ENCODE measurements around the gene TMEM171. TPM values are rescaled to one million over a fixed set of nuclear protein-coding genes. Genes with fewer than 3 reads are reported as not detected.

The TMEM171 gene
- total RNA-seq, 2 donors from 2014 or later: 0.57 to 0.73 TPM

DNA sequence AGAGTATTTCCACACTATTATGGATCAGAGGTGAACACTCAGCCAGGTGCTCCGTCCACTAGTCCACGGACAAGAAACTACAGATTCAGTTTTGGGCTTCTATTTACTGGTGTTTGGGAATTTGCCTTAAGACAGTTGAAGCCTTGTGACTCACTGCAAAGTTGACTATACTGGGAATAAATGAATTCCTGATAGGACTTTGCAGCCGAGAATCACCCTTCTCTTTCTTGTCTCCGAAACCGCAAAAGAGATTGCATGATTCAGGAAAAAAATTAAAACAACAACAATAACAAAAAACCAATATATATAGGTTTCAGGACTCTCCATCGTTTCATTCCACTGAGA, 716 bp downstream of the TMEM171 start:
- no peak for DNase-seq
- no peak overlapping the region for H3K27ac ChIP-seq (ENCODE audit: low read depth, low read length)
- 42 to 48% methylated on average over 3 to 6 of the region's 6 CpGs for WGBS, 2 experiments (ENCODE audit: insufficient coverage in 1 of 2, insufficient read length in 1 of 2)
- H3K9me3 Mint-ChIP-seq: no peaks in the 10 kb centered on the region
- peaks cover 85% of the 10 kb centered on the region for H3K27me3 ChIP-seq (ENCODE audit: control insufficient read depth, insufficient read depth, low read length, poor library complexity, severe bottlenecking)
- no peaks in the 10 kb centered on the region for H3K36me3 Mint-ChIP-seq (ENCODE audit: low read depth)
- no peaks in the 10 kb centered on the region for H3K4me1 ChIP-seq (ENCODE audit: control insufficient read depth, insufficient read depth, low read length)
- TF ChIP-seq, protein P1, sequence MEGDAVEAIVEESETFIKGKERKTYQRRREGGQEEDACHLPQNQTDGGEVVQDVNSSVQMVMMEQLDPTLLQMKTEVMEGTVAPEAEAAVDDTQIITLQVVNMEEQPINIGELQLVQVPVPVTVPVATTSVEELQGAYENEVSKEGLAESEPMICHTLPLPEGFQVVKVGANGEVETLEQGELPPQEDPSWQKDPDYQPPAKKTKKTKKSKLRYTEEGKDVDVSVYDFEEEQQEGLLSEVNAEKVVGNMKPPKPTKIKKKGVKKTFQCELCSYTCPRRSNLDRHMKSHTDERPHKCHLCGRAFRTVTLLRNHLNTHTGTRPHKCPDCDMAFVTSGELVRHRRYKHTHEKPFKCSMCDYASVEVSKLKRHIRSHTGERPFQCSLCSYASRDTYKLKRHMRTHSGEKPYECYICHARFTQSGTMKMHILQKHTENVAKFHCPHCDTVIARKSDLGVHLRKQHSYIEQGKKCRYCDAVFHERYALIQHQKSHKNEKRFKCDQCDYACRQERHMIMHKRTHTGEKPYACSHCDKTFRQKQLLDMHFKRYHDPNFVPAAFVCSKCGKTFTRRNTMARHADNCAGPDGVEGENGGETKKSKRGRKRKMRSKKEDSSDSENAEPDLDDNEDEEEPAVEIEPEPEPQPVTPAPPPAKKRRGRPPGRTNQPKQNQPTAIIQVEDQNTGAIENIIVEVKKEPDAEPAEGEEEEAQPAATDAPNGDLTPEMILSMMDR (conservative IDR thresholded peaks at IDR 0.05): no peak
- peak overlapping the region; percentile 63 for H3K4me3 Mint-ChIP-seq
- no peaks in the 10 kb centered on the region for H3K36me3 ChIP-seq (ENCODE audit: control insufficient read depth, insufficient read depth, low read length)
- H3K27ac Mint-ChIP-seq: no peak overlapping the region
- peaks cover 67% of the 10 kb centered on the region for H3K27me3 Mint-ChIP-seq (ENCODE audit: insufficient read depth)
- peaks cover 9% of the 10 kb centered on the region for H3K4me1 Mint-ChIP-seq
- H3K9ac ChIP-seq (ENCODE audit: extremely low read depth, low read length, poor library complexity, severe bottlenecking): peak overlapping the region; percentile 41
- peak overlapping the region; percentile 93 for H3K4me3 ChIP-seq (ENCODE audit: low read length)
- H3K9me3 ChIP-seq (ENCODE audit: control insufficient read depth, low read length): no peaks in the 10 kb centered on the region

DNA sequence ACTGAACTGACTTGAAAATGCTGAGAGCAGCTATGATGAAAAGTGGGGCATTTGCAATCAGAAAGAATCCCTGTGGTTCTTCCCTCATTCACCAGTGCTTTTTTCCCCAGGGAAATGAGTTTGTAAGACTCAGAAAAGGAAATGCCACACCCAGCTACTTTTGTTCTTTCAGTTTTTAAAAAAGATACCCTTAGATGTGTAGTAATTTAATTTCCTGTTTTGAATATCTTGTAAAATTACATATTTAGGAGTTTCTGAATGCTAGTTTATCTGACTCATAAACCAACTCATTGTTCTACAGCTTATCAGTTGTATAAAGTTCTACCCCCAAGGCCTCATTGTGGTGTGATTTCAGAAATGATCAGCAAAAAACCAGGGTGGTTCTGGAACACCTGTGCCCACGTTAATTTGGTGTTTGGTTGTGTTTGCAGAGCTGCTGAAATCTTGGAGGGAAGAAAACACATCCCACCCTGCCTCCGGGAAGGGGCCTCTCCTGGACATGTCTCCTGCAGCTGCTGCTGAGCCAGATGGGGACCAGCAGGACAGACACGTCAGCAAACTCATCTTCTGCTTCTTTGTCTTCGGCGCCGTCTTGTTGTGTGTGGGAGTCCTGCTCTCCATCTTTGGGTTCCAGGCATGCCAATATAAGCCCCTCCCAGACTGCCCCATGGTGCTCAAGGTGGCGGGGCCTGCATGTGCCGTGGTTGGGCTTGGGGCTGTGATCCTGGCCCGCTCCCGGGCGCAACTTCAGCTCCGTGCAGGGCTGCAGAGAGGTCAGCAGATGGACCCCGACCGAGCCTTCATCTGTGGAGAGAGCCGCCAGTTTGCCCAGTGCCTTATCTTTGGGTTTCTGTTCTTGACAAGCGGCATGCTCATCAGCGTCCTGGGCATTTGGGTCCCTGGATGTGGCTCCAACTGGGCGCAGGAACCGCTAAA, 2.8 kb downstream of the TMEM171 start:
- H3K27me3 ChIP-seq (ENCODE audit: control insufficient read depth, insufficient read depth, low read length, poor library complexity, severe bottlenecking): peaks cover 65% of the 10 kb centered on the region
- Mint-ChIP-seq H3K4me1 (peaks cover 9% of the 10 kb centered on the region), H3K9me3 (no peaks in the 10 kb centered on the region), H3K4me3 (no peak overlapping the region), H3K27ac (no peak overlapping the region), H3K36me3 (ENCODE audit: low read depth) (no peaks in the 10 kb centered on the region), H3K27me3 (ENCODE audit: insufficient read depth) (peaks cover 47% of the 10 kb centered on the region)
- 83 to 84% methylated on average over 8 to 19 of the region's 19 CpGs for WGBS, 2 experiments (ENCODE audit: insufficient coverage in 1 of 2, insufficient read length in 1 of 2)
- H3K9me3 ChIP-seq (ENCODE audit: control insufficient read depth, low read length): no peaks in the 10 kb centered on the region
- H3K4me3 ChIP-seq (ENCODE audit: low read length): no peak overlapping the region
- no peaks in the 10 kb centered on the region for H3K36me3 ChIP-seq (ENCODE audit: control insufficient read depth, insufficient read depth, low read length)
- no peaks in the 10 kb centered on the region for H3K4me1 ChIP-seq (ENCODE audit: control insufficient read depth, insufficient read depth, low read length)
- H3K27ac ChIP-seq (ENCODE audit: low read depth, low read length): no peak overlapping the region
- DNase-seq: peak; percentile 70
- TF ChIP-seq, protein P1 (conservative IDR thresholded peaks at IDR 0.05): no peak
- no peak overlapping the region for H3K9ac ChIP-seq (ENCODE audit: extremely low read depth, low read length, poor library complexity, severe bottlenecking)

DNA sequence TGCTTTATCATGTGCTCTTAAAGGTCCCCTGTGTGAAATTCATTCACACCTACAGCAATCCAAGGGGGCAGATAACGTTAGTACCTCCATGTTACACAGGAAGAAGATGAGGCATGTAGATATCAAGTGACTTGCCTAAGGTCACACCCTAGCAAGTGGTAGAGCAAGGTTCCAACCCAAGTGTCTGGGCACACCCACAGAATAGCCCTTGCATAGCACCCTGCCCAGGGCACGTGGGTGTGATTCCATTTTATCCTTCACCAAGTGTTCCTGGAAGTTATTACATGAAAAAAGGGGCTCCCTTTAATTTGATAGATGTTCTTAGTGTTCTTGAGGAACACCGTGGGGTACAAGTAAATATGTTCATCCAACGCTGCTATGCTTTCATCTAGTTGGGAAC, 4.9 kb downstream of the TMEM171 start:
- peaks cover 2% of the 10 kb centered on the region for H3K9me3 Mint-ChIP-seq
- H3K27me3 ChIP-seq (ENCODE audit: control insufficient read depth, insufficient read depth, low read length, poor library complexity, severe bottlenecking): peaks cover 44% of the 10 kb centered on the region
- H3K36me3 ChIP-seq (ENCODE audit: control insufficient read depth, insufficient read depth, low read length): no peaks in the 10 kb centered on the region
- H3K9ac ChIP-seq (ENCODE audit: extremely low read depth, low read length, poor library complexity, severe bottlenecking): no peak overlapping the region
- H3K27ac Mint-ChIP-seq: no peak overlapping the region
- H3K9me3 ChIP-seq (ENCODE audit: control insufficient read depth, low read length): no peaks in the 10 kb centered on the region
- 90 to 91% methylated on average over 4 of the region's 4 CpGs for WGBS, 2 experiments (ENCODE audit: insufficient coverage in 1 of 2, insufficient read length in 1 of 2)
- no peak overlapping the region for H3K4me3 ChIP-seq (ENCODE audit: low read length)
- DNase-seq: no peak
- no peaks in the 10 kb centered on the region for H3K4me1 ChIP-seq (ENCODE audit: control insufficient read depth, insufficient read depth, low read length)
- H3K27ac ChIP-seq (ENCODE audit: low read depth, low read length): no peak overlapping the region
- no peaks in the 10 kb centered on the region for H3K36me3 Mint-ChIP-seq (ENCODE audit: low read depth)
- H3K27me3 Mint-ChIP-seq (ENCODE audit: insufficient read depth): peaks cover 40% of the 10 kb centered on the region
- peaks cover 5% of the 10 kb centered on the region for H3K4me1 Mint-ChIP-seq
- TF ChIP-seq, protein P1 (conservative IDR thresholded peaks at IDR 0.05): no peak
- no peak overlapping the region for H3K4me3 Mint-ChIP-seq

Measured in endodermal cell (in vitro differentiated cells).